Neuronal stem cell (in vitro differentiated cells): Measurements from ENCODE around the gene ABCC5.

ENCODE experiments used
- DNase-seq: peaks from one replicate; pipeline ENCODE4 v3.0.0-alpha.2; 2013; ENCODE audit warnings: low spot score
- H2AFZ ChIP-seq: one replicate; pipeline ENCODE4 v1.6.1; 2013; ENCODE audit warnings: mild to moderate bottlenecking, low read length, inconsistent platforms
- H2AK5ac ChIP-seq: 2 replicates; pipeline ENCODE4 v1.6.1; 2013; ENCODE audit warnings: low read depth, mild to moderate bottlenecking, inconsistent platforms, low read length, moderate library complexity, mixed read lengths
- H2BK120ac ChIP-seq: 2 replicates; pipeline ENCODE4 v1.6.1; 2013; ENCODE audit warnings: low read depth, mild to moderate bottlenecking, inconsistent platforms, low read length, moderate library complexity, mixed read lengths
- H2BK12ac ChIP-seq: one replicate; pipeline ENCODE4 v1.6.1; 2013; ENCODE audit warnings: low read length, inconsistent platforms
- H2BK15ac ChIP-seq: 2 replicates; pipeline ENCODE4 v1.6.1; 2013; ENCODE audit warnings: mild to moderate bottlenecking, low read length, inconsistent platforms, mixed read lengths
- H2BK5ac ChIP-seq: one replicate; pipeline ENCODE4 v1.6.1; 2013; ENCODE audit warnings: inconsistent platforms, mild to moderate bottlenecking, low read length, moderate library complexity
- H3K14ac ChIP-seq: one replicate; pipeline ENCODE4 v1.6.1; 2013; ENCODE audit warnings: low read length, inconsistent platforms
- H3K18ac ChIP-seq: 2 replicates; pipeline ENCODE4 v1.6.1; 2013; ENCODE audit warnings: low read length, inconsistent platforms
- H3K23ac ChIP-seq: 2 replicates; pipeline ENCODE4 v1.6.1; 2013; ENCODE audit warnings: low read depth, mild to moderate bottlenecking, mixed read lengths, low read length, inconsistent platforms; ENCODE audit not compliant: poor library complexity
- H3K27ac ChIP-seq: replicated peaks from 3 replicates; pipeline ENCODE4 v1.5.1; 2013; ENCODE audit warnings: low read length, inconsistent platforms
- H3K27me3 ChIP-seq, 3 experiments: 2 replicates each; pipeline ENCODE4 v1.6.1; 2013; ENCODE audit warnings: low read length in 3 of 3, mild to moderate bottlenecking in 2 of 3, inconsistent platforms in 1 of 3, low read depth in 1 of 3, mixed read lengths in 1 of 3, moderate library complexity in 1 of 3; ENCODE audit not compliant: control insufficient read depth in 3 of 3, insufficient read depth in 3 of 3
- H3K36me3 ChIP-seq, 2 donors: replicated peaks in 1 of 2; 2 replicates each; pipeline ENCODE4 v1.6.1; 2013; ENCODE audit warnings: low read length in 2 of 2; ENCODE audit not compliant: control insufficient read depth in 2 of 2, insufficient read depth in 2 of 2
- H3K4ac ChIP-seq: 2 replicates; pipeline ENCODE4 v1.6.1; 2013; ENCODE audit warnings: inconsistent platforms, mild to moderate bottlenecking, low read length, moderate library complexity
- H3K4me1 ChIP-seq, 2 donors: 1 replicate in 1 of 2; 2 replicates in 1 of 2; pipeline ENCODE4 v1.6.1; 2013; ENCODE audit warnings: low read length in 2 of 2, low read depth in 1 of 2; ENCODE audit not compliant: control insufficient read depth in 2 of 2, insufficient read depth in 1 of 2
- H3K4me2 ChIP-seq: one replicate; pipeline ENCODE4 v1.6.1; 2013; ENCODE audit warnings: mild to moderate bottlenecking, low read length, inconsistent platforms; ENCODE audit not compliant: insufficient read depth, poor library complexity, severe bottlenecking
- H3K4me3 ChIP-seq, 2 donors: 2 replicates each; pipeline ENCODE4 v1.5.1; 2013; ENCODE audit warnings: low read length in 2 of 2, mild to moderate bottlenecking in 2 of 2, inconsistent platforms in 1 of 2, moderate library complexity in 1 of 2
- H3K79me1 ChIP-seq: one replicate; pipeline ENCODE4 v1.6.1; 2013; ENCODE audit warnings: low read depth, mild to moderate bottlenecking, inconsistent platforms, low read length, moderate library complexity
- H3K9ac ChIP-seq: one replicate; pipeline ENCODE4 v1.6.1; 2013; ENCODE audit warnings: mild to moderate bottlenecking, low read depth, low read length, inconsistent platforms; ENCODE audit not compliant: poor library complexity
- H3K9me3 ChIP-seq, 2 donors: replicated peaks in 1 of 2; 2 replicates each; pipeline versions ENCODE3 to v1.6.1; 2013; ENCODE audit warnings: low read length in 2 of 2, mild to moderate bottlenecking in 2 of 2, inconsistent platforms in 1 of 2, low read depth in 1 of 2, mixed read lengths in 1 of 2, moderate library complexity in 1 of 2; ENCODE audit not compliant: control insufficient read depth in 2 of 2, insufficient read depth in 1 of 2
- H4K8ac ChIP-seq: one replicate; pipeline ENCODE4 v1.6.1; 2013; ENCODE audit warnings: low read depth, mild to moderate bottlenecking, inconsistent platforms, low read length, moderate library complexity
- H4K91ac ChIP-seq: one replicate; pipeline ENCODE4 v1.6.1; 2013; ENCODE audit warnings: low read length, low read depth, mild to moderate bottlenecking, inconsistent platforms; ENCODE audit not compliant: poor library complexity
- WGBS, 2 donors: extraction: QIAGEN DNeasy Blood & Tissue Kit; methylation state at CpG; one replicate each; pipeline ENCODE4 v1.1.7; 2013; ENCODE audit warnings: missing lambda C conversion rate in 2 of 2, mixed read lengths in 1 of 2; ENCODE audit not compliant: insufficient read length in 2 of 2, insufficient replicate concordance in 1 of 2; ENCODE audit errors: extremely low coverage in 2 of 2; 5-methylcytosine and 5-hydroxymethylcytosine counted together

The ABCC5 gene

DNA sequence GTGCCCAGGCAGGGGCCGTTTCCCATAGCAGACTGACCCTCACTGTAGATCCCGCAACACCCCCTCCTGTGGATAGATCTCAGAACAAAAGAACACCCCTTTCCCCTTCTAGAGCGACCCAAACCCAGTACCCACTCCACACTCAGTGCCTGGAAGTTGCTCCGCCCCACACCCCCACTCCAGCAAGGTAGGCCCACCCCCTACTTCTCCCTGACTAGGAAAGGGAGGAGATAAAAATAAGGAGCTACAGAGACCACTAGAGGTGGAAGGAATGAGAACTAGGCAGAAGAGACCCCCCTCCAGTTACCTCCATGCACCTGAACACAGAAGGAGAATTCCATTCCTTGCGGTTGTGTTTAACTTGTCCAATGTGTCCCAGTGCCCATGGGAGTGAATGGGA lies 102.8 kb downstream of the ABCC5 start:
- no peak for DNase-seq
- H3K79me1 ChIP-seq: no peaks in the 10 kb centered on the region
- no peak overlapping the region for H4K8ac ChIP-seq
- peaks cover 2 to 4% of the 10 kb centered on the region in 2 donors for H3K36me3 ChIP-seq
- no peak overlapping the region for H3K4ac ChIP-seq
- H2BK5ac ChIP-seq: no peak overlapping the region
- no peak overlapping the region for H3K18ac ChIP-seq
- no peak overlapping the region for H2BK15ac ChIP-seq
- no peak overlapping the region for H3K4me3 ChIP-seq
- no peak overlapping the region for H2AK5ac ChIP-seq
- no peak overlapping the region for H3K4me2 ChIP-seq
- no peaks in the 10 kb centered on the region for H3K9me3 ChIP-seq
- WGBS, 2 donors: no CpG with 5 or more reads among the region's 5 CpGs
- no peak overlapping the region for H3K9ac ChIP-seq
- no peak overlapping the region for H3K14ac ChIP-seq
- no peaks in the 10 kb centered on the region for H3K27me3 ChIP-seq
- H3K4me1 ChIP-seq: no peaks in the 10 kb centered on the region
- H4K91ac ChIP-seq: no peak overlapping the region
- no peak overlapping the region for H3K27ac ChIP-seq
- no peak overlapping the region for H2BK12ac ChIP-seq
- no peak overlapping the region for H2BK120ac ChIP-seq
- H3K23ac ChIP-seq: no peak overlapping the region
- H2AFZ ChIP-seq: peak overlapping the region; percentile 73

DNA sequence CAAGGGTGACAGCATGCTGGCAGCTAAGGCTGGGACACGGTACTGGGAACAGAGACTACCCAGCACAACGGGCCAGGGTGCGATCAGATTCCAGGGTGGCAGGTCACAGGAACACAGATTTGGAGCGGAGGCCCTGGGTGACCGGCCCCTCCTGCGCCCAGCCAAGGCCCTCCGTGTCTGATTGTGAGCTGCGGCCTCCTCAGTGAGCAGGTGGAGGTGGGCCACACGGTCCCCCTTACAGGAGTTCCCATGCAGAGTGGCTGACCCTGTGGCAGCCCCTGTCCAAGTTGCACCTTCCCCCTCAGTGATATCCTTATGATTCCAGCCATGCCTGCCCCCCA lies 104.1 kb downstream of the ABCC5 start:
- H3K9me3 ChIP-seq: no peaks in the 10 kb centered on the region
- no peak overlapping the region for H2AK5ac ChIP-seq
- no peak overlapping the region for H3K9ac ChIP-seq
- no peak overlapping the region for H2BK15ac ChIP-seq
- H4K91ac ChIP-seq: no peak overlapping the region
- no peak overlapping the region for H2BK12ac ChIP-seq
- H4K8ac ChIP-seq: no peak overlapping the region
- H2AFZ ChIP-seq: peak overlapping the region; percentile 56
- no peaks in the 10 kb centered on the region for H3K4me1 ChIP-seq
- H3K4ac ChIP-seq: no peak overlapping the region
- no peaks in the 10 kb centered on the region for H3K79me1 ChIP-seq
- WGBS, 2 donors: no CpG with 5 or more reads among the region's 9 CpGs
- no peak overlapping the region for H3K14ac ChIP-seq
- H3K18ac ChIP-seq: peak overlapping the region; percentile 37
- no peaks in the 10 kb centered on the region for H3K36me3 ChIP-seq
- H2BK5ac ChIP-seq: no peak overlapping the region
- no peak overlapping the region for H2BK120ac ChIP-seq
- no peaks in the 10 kb centered on the region for H3K27me3 ChIP-seq
- DNase-seq: no peak
- H3K23ac ChIP-seq: peak overlapping the region; percentile 40
- H3K4me3 ChIP-seq: no peak overlapping the region
- no peak overlapping the region for H3K27ac ChIP-seq
- no peak overlapping the region for H3K4me2 ChIP-seq

DNA sequence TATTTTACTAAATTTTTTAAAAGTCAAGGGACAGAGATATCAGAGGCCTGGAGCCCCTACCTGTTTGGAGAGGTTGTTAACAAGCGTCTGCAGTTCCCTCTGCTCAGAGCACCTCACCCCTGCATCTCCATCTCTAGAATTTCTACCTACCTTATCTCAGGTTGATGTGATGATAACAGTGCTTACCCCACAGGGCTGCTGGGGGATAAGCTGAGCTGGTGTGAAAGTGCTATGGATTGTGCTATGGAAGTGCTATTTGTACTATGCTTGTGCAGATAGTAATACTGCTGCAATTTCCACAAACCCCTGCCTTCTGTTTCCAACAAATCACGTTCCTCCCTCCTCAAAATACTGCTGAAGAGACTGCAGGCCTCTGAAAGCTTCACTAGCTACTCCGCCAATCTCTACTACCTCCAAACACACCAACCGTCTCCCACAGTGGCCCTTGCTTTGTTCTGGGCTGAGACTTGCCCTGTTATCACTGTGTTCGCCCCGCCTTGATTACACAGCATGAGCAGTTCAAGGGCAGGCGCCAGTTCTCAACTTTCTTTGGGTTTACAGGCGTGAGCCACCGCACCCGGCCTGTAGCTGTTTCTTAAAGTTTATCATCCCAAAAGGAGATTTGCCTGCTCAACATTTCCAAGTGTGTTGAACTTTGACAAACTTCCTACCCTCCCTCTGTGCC lies 104.6 kb downstream of the ABCC5 start:
- Histone ChIP-seq H3K23ac (peak overlapping the region; percentile 40), H3K14ac (peak overlapping the region; percentile 76), H2AFZ (peak overlapping the region; percentile 56), H2BK120ac (no peak overlapping the region), H3K4me2 (no peak overlapping the region), H4K91ac (no peak overlapping the region), H2BK15ac (no peak overlapping the region), H3K79me1 (peaks cover 1% of the 10 kb centered on the region), H4K8ac (no peak overlapping the region), H3K27ac (no peak overlapping the region), H3K36me3 (no peaks in the 10 kb centered on the region), H3K27me3 (no peaks in the 10 kb centered on the region), H2BK12ac (no peak overlapping the region), H2BK5ac (no peak overlapping the region), H2AK5ac (no peak overlapping the region), H3K4ac (no peak overlapping the region), H3K4me1 (no peaks in the 10 kb centered on the region), H3K4me3 (no peak overlapping the region), H3K9me3 (no peaks in the 10 kb centered on the region), H3K9ac (no peak overlapping the region), H3K18ac (no peak overlapping the region)
- no CpG with 5 or more reads among the region's 10 CpGs for WGBS, 2 donors
- DNase-seq: no peak

DNA sequence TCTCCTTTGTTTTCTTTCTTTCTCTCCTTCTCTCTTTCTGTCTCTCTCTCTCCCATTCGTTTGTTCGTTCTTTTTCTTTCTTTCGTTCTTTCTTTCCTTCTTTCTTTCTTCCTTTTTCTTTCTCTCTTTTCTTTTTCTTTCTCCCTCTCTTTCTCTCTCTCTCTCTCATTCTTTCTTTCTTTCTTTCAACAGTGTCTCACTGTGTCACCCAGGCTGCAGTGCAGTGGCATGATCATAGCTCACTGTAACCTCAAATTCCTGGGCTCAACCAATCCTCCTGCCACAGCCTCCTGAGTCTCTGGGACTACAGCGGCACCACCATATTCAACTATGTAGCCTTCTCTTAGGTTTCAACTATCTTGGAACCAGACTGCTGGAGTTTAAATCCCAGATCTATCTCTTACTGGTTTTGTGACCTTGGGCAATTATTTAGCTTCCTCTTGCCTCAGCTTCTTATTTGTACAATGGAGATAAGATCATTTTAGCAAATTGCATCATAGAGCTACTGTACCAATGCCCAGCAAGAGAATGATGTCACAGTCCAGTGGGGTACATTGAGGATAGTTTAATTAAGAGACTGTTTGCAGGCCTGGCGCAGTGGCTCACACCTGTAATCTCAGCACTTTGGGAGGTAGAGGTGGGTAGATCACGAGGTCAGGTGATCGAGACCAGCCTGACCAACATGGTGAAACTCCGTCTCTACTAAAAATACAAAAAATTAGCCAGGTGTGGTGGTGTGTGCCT lies 105.7 kb downstream of the ABCC5 start:
- DNase-seq: no peak
- Histone ChIP-seq H3K4me2 (no peak overlapping the region), H2AK5ac (no peak overlapping the region), H2BK120ac (no peak overlapping the region), H4K91ac (no peak overlapping the region), H2BK5ac (no peak overlapping the region), H3K9me3 (no peaks in the 10 kb centered on the region), H3K27me3 (no peaks in the 10 kb centered on the region), H3K9ac (no peak overlapping the region), H3K36me3 (no peaks in the 10 kb centered on the region), H3K4me1 (no peaks in the 10 kb centered on the region), H3K79me1 (peaks cover 4% of the 10 kb centered on the region), H2BK15ac (no peak overlapping the region), H3K14ac (no peak overlapping the region), H3K4ac (no peak overlapping the region), H4K8ac (no peak overlapping the region), H3K23ac (no peak overlapping the region), H2BK12ac (no peak overlapping the region), H3K4me3 (no peak overlapping the region), H3K18ac (no peak overlapping the region), H2AFZ (no peak overlapping the region), H3K27ac (no peak overlapping the region)
- no CpG with 5 or more reads among the region's 8 CpGs for WGBS, 2 donors
